Calu3 (cell line): Measurements from ENCODE around the gene RAB43. TPM values are rescaled to one million over a fixed set of nuclear protein-coding genes. Genes with fewer than 3 reads are reported as not detected.
"Not testable (repeated sequence)": the region's sequence is repeated elsewhere in the genome, so short reads cannot be mapped to it uniquely, and the experiment has no call there.

ENCODE experiments used
- BruUV-seq: library from RNA; stranded (reverse); fragments of 400-500 nt; replicated peaks from 2 replicates; lab custom pipeline; 2021; lab: Mats Ljungman, UMichigan
- CTCF ChIA-PET: fragments of 300-600 bp; sonication (Branson Sonifier 250); formaldehyde crosslinking; loops from one replicate; lab custom pipeline; 2022; ENCODE audit warnings: antibody characterized with exemption; lab: Charles Lee
- DNase-seq: peaks from one replicate; pipeline ENCODE4 v3.0.0; 2022
- H3K27ac Mint-ChIP-seq: one replicate; pipeline ENCODE4 v1.8.0; 2022; ENCODE audit warnings: mixed read lengths; ENCODE audit not compliant: unreplicated experiment
- H3K27me3 Mint-ChIP-seq: one replicate; pipeline ENCODE4 v1.8.0; 2022; ENCODE audit warnings: mixed read lengths; ENCODE audit not compliant: unreplicated experiment
- H3K36me3 Mint-ChIP-seq: one replicate; pipeline ENCODE4 v1.8.0; 2022; ENCODE audit warnings: mild to moderate bottlenecking, moderate library complexity, mixed read lengths; ENCODE audit not compliant: insufficient read depth, unreplicated experiment
- H3K4me1 Mint-ChIP-seq: one replicate; pipeline ENCODE4 v1.8.0; 2022; ENCODE audit warnings: mild to moderate bottlenecking, low read depth, mixed read lengths; ENCODE audit not compliant: unreplicated experiment
- H3K4me3 Mint-ChIP-seq: one replicate; pipeline ENCODE4 v1.8.0; 2022; ENCODE audit warnings: mild to moderate bottlenecking, low read depth, moderate library complexity, mixed read lengths; ENCODE audit not compliant: unreplicated experiment
- H3K9me3 Mint-ChIP-seq: one replicate; pipeline ENCODE4 v1.8.0; 2022; ENCODE audit warnings: low read depth, mixed read lengths; ENCODE audit not compliant: unreplicated experiment
- CTCF ChIP-seq: fragments of 200-600 bp; IDR thresholded peaks from one replicate; pipeline ENCODE4 v1.8.0; 2022; ENCODE audit warnings: antibody characterized with exemption; ENCODE audit not compliant: unreplicated experiment
- intact Hi-C: fragments of 100-400 bp; cut with micrococcal nuclease; formaldehyde crosslinking; loops from one replicate; pipeline ENCODE4 v1.10.0; 2022; ENCODE audit not compliant: unreplicated experiment
- total RNA-seq: library from RNA; stranded (reverse); gene quantifications from 2 replicates; pipeline ENCODE4 v1.2.3, GENCODE V29; 2022

RAB43 gene
- total RNA-seq, 1 experiment from 2014 or later: 21.2 TPM

GRCh38 chr3:129100274-129100673 lies 21.3 kb downstream of the RAB43 start:
- H3K9me3 Mint-ChIP-seq: peaks cover 3% of the 10 kb centered on the region
- intact Hi-C loops: no loop called here
- CTCF ChIA-PET: interaction anchor here (0.6 to 1.8 kb wide), 2 partner anchors 19 to 76 kb away, joined by 3 to 6 read pairs; no protein-coding TSS in a partner anchor
- H3K4me3 Mint-ChIP-seq: no peak overlapping the region
- no peaks in the 10 kb centered on the region for H3K4me1 Mint-ChIP-seq
- H3K27me3 Mint-ChIP-seq: no peaks in the 10 kb centered on the region
- peaks cover 6% of the 10 kb centered on the region for H3K36me3 Mint-ChIP-seq
- no peak for TF ChIP-seq CTCF
- H3K27ac Mint-ChIP-seq: no peak overlapping the region
- no TSS peak for BruUV-seq
- DNase-seq: no peak

- intact Hi-C loops: loop anchor here (5.0 to 10.0 kb wide), 2 partner anchors 43 to 70 kb away; no protein-coding TSS in a partner anchor
- BruUV-seq: no TSS peak
- CTCF ChIA-PET: no interaction called here
These were observed 26.3 kb downstream of the RAB43 start for GRCh38 chr3:129095285-129095684.

GRCh38 chr3:129088312-129088711 lies 33.3 kb downstream of the RAB43 start:
- H3K9me3 Mint-ChIP-seq, BruUV-seq, H3K4me3 Mint-ChIP-seq, DNase-seq, CTCF ChIA-PET, intact Hi-C loops, H3K27ac Mint-ChIP-seq, H3K4me1 Mint-ChIP-seq, H3K27me3 Mint-ChIP-seq: not testable (repeated sequence)
- peaks cover 19% of the 10 kb centered on the region for H3K36me3 Mint-ChIP-seq

More at GRCh38 chr3:129095285-129095684, 26.3 kb downstream of the RAB43 start:
- H3K27ac Mint-ChIP-seq: no peak overlapping the region
- H3K36me3 Mint-ChIP-seq: peaks cover 15% of the 10 kb centered on the region
- no peak for TF ChIP-seq CTCF
- H3K9me3 Mint-ChIP-seq: peaks cover 3% of the 10 kb centered on the region
- H3K4me3 Mint-ChIP-seq: no peak overlapping the region
- no peaks in the 10 kb centered on the region for H3K27me3 Mint-ChIP-seq
- no peaks in the 10 kb centered on the region for H3K4me1 Mint-ChIP-seq
- no peak for DNase-seq

- H3K4me3 Mint-ChIP-seq, H3K27me3 Mint-ChIP-seq, CTCF ChIA-PET, H3K27ac Mint-ChIP-seq, H3K9me3 Mint-ChIP-seq, BruUV-seq, intact Hi-C loops, H3K4me1 Mint-ChIP-seq: not testable (repeated sequence)
- DNase-seq: peak; percentile 80
- H3K36me3 Mint-ChIP-seq: peaks cover 19% of the 10 kb centered on the region
These were observed 33.7 kb downstream of the RAB43 start for GRCh38 chr3:129087904-129088303.

- intact Hi-C loops: no loop called here
These were observed 34.4 kb downstream of the RAB43 start for GRCh38 chr3:129087138-129087702.

More at GRCh38 chr3:129087138-129087702, 34.4 kb downstream of the RAB43 start:
- no peak for DNase-seq
- Mint-ChIP-seq H3K9me3 (no peaks in the 10 kb centered on the region), H3K4me1 (no peaks in the 10 kb centered on the region), H3K4me3 (no peak overlapping the region), H3K27ac (no peak overlapping the region), H3K36me3 (peaks cover 17% of the 10 kb centered on the region), H3K27me3 (no peaks in the 10 kb centered on the region)
- no TSS peak for BruUV-seq
- TF ChIP-seq CTCF: no peak
- CTCF ChIA-PET: interaction anchor here (1.3 kb wide), 1 partner anchor 34 kb away, joined by 4 read pairs; no protein-coding TSS in a partner anchor
